Karpas-422 (cell line): ENCODE results near the gene ZSCAN5A. TPM values are rescaled to one million over a fixed set of nuclear protein-coding genes. Genes with fewer than 3 reads are reported as not detected.
"Not testable (repeated sequence)": the region's sequence is repeated elsewhere in the genome, so short reads cannot be mapped to it uniquely, and the experiment has no call there.

Source experiments
- DNase-seq: peaks from one replicate; pipeline ENCODE4 v3.0.0-alpha.2; 2015
- H2AFZ ChIP-seq: fragments of 200-600 bp; sonication (generic); 2 replicates; pipeline ENCODE4 v1.6.1; 2014; ENCODE audit warnings: antibody characterized with exemption, low read length, mixed read lengths
- H3K27ac ChIP-seq: fragments of 200-600 bp; sonication (generic); 2 replicates; pipeline ENCODE4 v1.5.1; 2014; ENCODE audit warnings: mild to moderate bottlenecking, low read length, moderate library complexity
- H3K27me3 ChIP-seq: fragments of 200-600 bp; sonication (generic); 2 replicates; pipeline ENCODE4 v1.6.1; 2014; ENCODE audit warnings: low read length, mixed read lengths
- H3K36me3 ChIP-seq: fragments of 200-600 bp; sonication (generic); 2 replicates; pipeline ENCODE4 v1.6.1; 2014; ENCODE audit warnings: low read length, mixed read lengths; ENCODE audit not compliant: insufficient read depth
- H3K4me1 ChIP-seq: fragments of 200-600 bp; sonication (generic); 2 replicates; pipeline ENCODE4 v1.6.1; 2014; ENCODE audit warnings: mild to moderate bottlenecking, low read length, mixed read lengths
- H3K4me2 ChIP-seq: fragments of 200-600 bp; sonication (generic); 2 replicates; pipeline ENCODE4 v1.6.1; 2014; ENCODE audit warnings: low read length, low read depth, mild to moderate bottlenecking; ENCODE audit not compliant: poor library complexity, severe bottlenecking
- H3K4me3 ChIP-seq: fragments of 200-600 bp; sonication (generic); 2 replicates; pipeline ENCODE4 v1.5.1; 2014; ENCODE audit warnings: mild to moderate bottlenecking, antibody characterized with exemption, low read length, mixed read lengths
- H3K79me2 ChIP-seq: fragments of 200-600 bp; sonication (generic); 2 replicates; pipeline ENCODE4 v1.6.1; 2014; ENCODE audit warnings: mild to moderate bottlenecking, low read length, mixed read lengths
- H3K9ac ChIP-seq: fragments of 200-600 bp; sonication (generic); 2 replicates; pipeline ENCODE4 v1.6.0; 2014; ENCODE audit warnings: low read length
- H3K9me2 ChIP-seq: fragments of 200-600 bp; sonication (generic), shearing (Covaris generic); replicated peaks from 2 replicates; pipeline ENCODE4 v1.6.0; 2014; ENCODE audit warnings: mild to moderate bottlenecking, low read length, moderate library complexity; ENCODE audit not compliant: insufficient read depth
- H3K9me3 ChIP-seq: fragments of 300-700, 200-600 bp; sonication (generic); 2 replicates; pipeline ENCODE4 v1.6.1; 2014; ENCODE audit warnings: low read length, mixed read lengths
- H4K20me1 ChIP-seq: fragments of 200-600 bp; sonication (generic); 2 replicates; pipeline ENCODE4 v1.6.1; 2014; ENCODE audit warnings: mild to moderate bottlenecking, antibody characterized with exemption, low read length, low read depth; ENCODE audit not compliant: insufficient read depth
- total RNA-seq: library from RNA; depleted of rRNA; stranded (reverse); fragments of >200 nt; shearing (Covaris generic); gene quantifications from 2 replicates; pipeline ENCODE4 v1.2.3, GENCODE V29; 2014; ENCODE audit warnings: low replicate concordance

The ZSCAN5A gene
- total RNA-seq, 1 experiment from 2014 or later, result 14.4 TPM

DNA sequence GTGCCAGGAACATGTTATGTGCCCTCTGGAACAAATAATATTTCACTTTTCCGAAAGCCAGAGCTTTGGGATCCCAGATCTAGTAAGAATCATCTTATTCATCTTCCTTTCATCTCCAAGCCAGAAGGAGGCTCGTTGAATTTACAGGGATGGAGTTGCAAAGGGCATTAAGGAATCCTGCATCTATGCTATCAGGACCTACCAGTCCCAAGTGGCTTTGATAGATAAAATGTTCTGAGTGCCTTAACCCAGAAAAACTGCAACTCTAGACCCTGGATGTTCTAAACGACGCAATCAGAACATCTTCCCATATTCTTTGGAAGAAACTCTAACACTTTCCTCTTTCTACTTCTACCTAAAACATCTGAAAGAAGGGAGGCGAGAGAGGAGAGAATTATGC, 51.3 kb downstream of the ZSCAN5A start:
- Histone ChIP-seq H3K36me3 (no peaks in the 10 kb centered on the region), H3K4me3 (no peak overlapping the region), H3K27ac (no peak overlapping the region), H2AFZ (no peak overlapping the region), H3K4me2 (no peak overlapping the region), H3K27me3 (no peaks in the 10 kb centered on the region), H3K9me3 (no peaks in the 10 kb centered on the region), H3K9ac (no peak overlapping the region), H4K20me1 (0 out of 2 replicates have a peak, but pooled peaks cover 3% of the 10 kb centered on the region), H3K4me1 (no peaks in the 10 kb centered on the region), H3K79me2 (no peaks in the 10 kb centered on the region), H3K9me2 (no peaks in the 10 kb centered on the region)
- DNase-seq, result no peak

DNA sequence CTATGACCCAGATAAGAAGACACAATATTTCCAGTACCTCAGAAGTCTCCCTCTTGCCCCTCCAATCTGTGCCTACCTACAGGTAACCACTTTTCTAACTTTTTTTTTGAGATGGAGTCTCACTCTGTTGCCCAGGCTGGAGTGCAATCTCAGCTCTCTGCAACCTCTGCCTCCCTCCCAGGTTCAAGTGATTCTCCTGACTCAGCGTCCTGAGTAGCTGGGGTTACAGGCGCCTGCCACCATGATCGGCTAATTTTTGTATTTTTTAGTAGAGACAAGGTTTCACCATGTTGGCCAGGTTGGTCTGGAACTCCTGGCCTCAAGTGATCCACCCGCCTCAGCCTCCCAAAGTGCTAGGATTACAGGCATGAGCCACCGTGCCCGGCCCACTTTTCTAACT, 52.7 kb downstream of the ZSCAN5A start:
- not testable (repeated sequence) for H4K20me1 ChIP-seq, H3K4me3 ChIP-seq, H2AFZ ChIP-seq

DNA sequence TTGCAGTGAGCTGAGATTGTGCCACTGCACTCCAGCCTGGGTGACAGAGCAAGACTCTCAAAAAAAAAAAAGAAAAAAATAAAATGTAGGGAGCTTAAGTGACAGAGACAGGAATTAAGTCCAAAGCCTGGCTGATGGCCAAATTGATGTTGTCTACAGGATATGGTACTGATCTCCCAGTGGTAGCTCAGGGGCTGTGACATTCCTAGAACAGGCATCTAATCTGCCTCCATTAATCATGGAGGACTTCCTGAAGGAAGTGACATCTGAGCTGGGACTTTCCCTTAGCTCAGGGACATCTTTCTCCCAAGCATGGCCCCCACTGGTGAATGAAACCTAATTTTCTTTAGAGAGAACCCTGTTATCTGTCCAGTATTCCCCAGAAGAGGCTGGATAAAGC, 53.5 kb downstream of the ZSCAN5A start:
- H3K9ac ChIP-seq, result no peak overlapping the region
- H4K20me1 ChIP-seq, result 0 out of 2 replicates have a peak, but pooled peaks cover 3% of the 10 kb centered on the region
- no peaks in the 10 kb centered on the region for H3K9me3 ChIP-seq
- DNase-seq, result no peak
- H3K4me2 ChIP-seq, result no peak overlapping the region
- no peak overlapping the region for H3K27ac ChIP-seq
- H3K9me2 ChIP-seq, result no peaks in the 10 kb centered on the region
- H3K4me1 ChIP-seq, result no peaks in the 10 kb centered on the region
- no peak overlapping the region for H2AFZ ChIP-seq
- no peaks in the 10 kb centered on the region for H3K79me2 ChIP-seq
- no peak overlapping the region for H3K4me3 ChIP-seq
- H3K36me3 ChIP-seq, result no peaks in the 10 kb centered on the region
- no peaks in the 10 kb centered on the region for H3K27me3 ChIP-seq

More for the DNA sequence above, 52.7 kb downstream of the ZSCAN5A start:
- not testable (repeated sequence) for DNase-seq, H3K9me3 ChIP-seq, H3K9me2 ChIP-seq, H3K36me3 ChIP-seq, H3K27me3 ChIP-seq, H3K4me2 ChIP-seq, H3K4me1 ChIP-seq, H3K9ac ChIP-seq, H3K27ac ChIP-seq, H3K79me2 ChIP-seq

DNA sequence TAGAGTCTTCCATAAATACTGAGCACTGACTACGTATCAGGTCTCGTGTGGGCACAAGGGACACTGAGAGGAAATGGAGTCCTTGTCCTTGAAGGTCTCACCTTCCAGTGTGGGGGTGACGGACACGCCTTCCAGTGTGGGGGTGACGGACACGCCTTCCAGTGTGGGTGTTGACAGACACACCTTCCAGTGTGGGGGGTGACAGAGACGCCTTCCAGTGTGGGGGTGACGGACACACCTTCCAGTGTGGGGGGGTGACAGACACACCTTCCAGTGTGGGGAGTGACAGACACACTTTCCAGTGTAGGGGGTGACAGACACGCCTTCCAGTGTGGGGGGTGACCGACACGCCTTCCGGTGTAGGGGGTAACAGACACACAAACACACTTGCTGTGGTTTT, 56.4 kb downstream of the ZSCAN5A start:
- H3K4me2 ChIP-seq, result no peak overlapping the region
- no peak overlapping the region for H3K4me3 ChIP-seq
- no peaks in the 10 kb centered on the region for H3K9me2 ChIP-seq
- no peaks in the 10 kb centered on the region for H3K27me3 ChIP-seq
- H3K9me3 ChIP-seq, result no peaks in the 10 kb centered on the region
- H4K20me1 ChIP-seq, result 0 out of 2 replicates have a peak, but pooled peaks cover 6% of the 10 kb centered on the region
- no peak overlapping the region for H3K27ac ChIP-seq
- H3K79me2 ChIP-seq, result no peaks in the 10 kb centered on the region
- H2AFZ ChIP-seq, result no peak overlapping the region
- H3K9ac ChIP-seq, result no peak overlapping the region
- H3K36me3 ChIP-seq, result no peaks in the 10 kb centered on the region
- H3K4me1 ChIP-seq, result no peaks in the 10 kb centered on the region
- no peak for DNase-seq

DNA sequence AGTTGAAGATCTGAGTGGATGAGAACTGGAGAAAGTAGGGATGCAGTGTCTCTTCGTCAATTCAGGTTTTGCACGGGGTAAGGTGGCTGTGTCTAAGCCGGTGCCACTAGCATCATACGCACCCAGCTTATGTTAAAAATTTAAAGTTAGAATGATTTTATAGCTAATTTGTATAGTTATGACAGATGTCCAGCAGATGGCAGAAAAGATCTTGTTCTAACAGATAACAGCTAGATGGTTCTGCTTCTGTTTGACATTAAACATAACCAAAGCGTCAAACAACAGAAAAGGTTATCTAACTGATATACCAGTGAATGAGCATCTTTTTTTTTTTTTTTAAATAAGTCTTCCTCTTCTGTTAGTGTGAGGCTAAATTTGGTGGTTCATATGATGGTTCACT, 60.9 kb downstream of the ZSCAN5A start:
- Histone ChIP-seq H3K36me3 (no peaks in the 10 kb centered on the region), H3K27ac (no peak overlapping the region), H3K4me3 (no peak overlapping the region), H4K20me1 (0 out of 2 replicates have a peak, but pooled peaks cover 3% of the 10 kb centered on the region), H3K79me2 (no peaks in the 10 kb centered on the region), H3K9me3 (no peaks in the 10 kb centered on the region), H3K9me2 (no peaks in the 10 kb centered on the region), H3K4me2 (no peak overlapping the region), H3K9ac (no peak overlapping the region), H3K27me3 (no peaks in the 10 kb centered on the region), H3K4me1 (no peaks in the 10 kb centered on the region), H2AFZ (no peak overlapping the region)
- DNase-seq, result peak; percentile 91

DNA sequence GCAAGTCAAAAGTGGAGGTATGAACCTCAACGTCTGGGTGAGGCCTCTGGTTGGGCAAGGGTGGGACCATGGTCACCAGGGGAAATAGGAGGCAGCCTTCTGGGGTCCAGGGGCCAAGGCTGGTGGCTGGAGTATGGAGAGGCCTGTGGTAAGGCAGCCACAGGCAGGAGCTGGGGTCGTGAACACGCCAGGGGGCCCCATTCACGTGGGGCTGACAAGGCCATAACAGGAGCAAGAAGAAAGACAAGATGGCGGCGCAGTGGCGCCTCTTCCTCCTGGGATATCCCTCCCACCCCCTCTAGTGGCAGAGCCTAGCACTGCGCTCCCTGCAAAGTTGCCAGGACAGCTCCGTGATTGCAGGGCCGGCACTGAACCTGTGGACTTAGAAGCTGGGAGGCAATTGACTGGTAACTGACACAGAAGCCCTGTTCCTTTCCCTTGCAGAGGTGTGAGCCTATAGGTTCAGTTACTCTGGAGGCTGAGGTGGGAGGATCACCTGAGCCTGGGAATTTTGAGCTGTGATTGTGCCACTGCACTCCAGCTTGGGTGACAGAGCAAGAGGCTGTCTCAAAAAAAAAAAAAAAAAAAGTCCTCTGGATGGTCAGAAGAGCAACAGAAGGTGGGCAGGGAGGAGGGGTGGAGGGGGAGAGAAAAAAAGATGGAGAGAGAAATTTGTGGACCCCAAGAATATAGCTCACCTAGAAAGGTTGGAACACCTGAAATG, 61.8 kb downstream of the ZSCAN5A start:
- Histone ChIP-seq H3K27ac (no peak overlapping the region), H3K27me3 (no peaks in the 10 kb centered on the region), H3K4me2 (no peak overlapping the region), H3K36me3 (no peaks in the 10 kb centered on the region), H4K20me1 (0 out of 2 replicates have a peak, but pooled peaks cover 3% of the 10 kb centered on the region), H3K79me2 (no peaks in the 10 kb centered on the region), H3K9me3 (no peaks in the 10 kb centered on the region), H3K4me3 (no peak overlapping the region), H3K9ac (no peak overlapping the region), H3K4me1 (no peaks in the 10 kb centered on the region), H2AFZ (peak overlapping the region; percentile 98), H3K9me2 (no peaks in the 10 kb centered on the region)
- peak; percentile 98 for DNase-seq

DNA sequence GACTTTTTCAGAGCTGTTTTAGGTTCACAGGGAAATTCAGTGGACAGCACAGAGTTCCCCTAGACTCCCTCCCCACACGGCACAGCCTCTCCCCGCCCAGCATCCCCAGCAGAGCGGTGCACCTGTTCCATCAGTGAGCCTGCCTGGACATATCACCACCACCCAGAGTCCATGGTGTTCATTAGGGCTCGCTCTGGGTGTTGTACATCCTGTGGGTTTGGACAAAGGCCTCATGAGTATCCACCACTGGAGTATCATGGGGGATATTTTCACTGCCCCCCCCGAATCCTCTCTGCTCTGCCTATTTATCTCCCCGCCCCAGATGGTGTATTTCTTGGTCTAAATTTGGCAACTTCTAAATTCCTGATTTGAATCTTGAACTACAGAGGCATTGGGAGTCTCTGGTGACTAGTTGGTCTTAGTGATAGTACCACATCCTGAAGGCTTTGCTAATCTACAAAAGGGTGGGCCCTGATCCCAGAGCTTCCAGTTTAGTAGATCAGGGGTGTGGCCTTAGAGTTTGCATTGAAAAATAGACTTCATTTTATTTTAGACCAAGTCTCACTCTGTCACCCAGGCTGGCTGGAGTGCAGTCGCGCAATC, 65.8 kb downstream of the ZSCAN5A start:
- H3K9me3 ChIP-seq, H3K4me2 ChIP-seq, H4K20me1 ChIP-seq, H3K36me3 ChIP-seq, H3K27me3 ChIP-seq, H3K27ac ChIP-seq, H2AFZ ChIP-seq, H3K9ac ChIP-seq, H3K9me2 ChIP-seq, H3K4me1 ChIP-seq, H3K4me3 ChIP-seq, DNase-seq, H3K79me2 ChIP-seq: not testable (repeated sequence)

DNA sequence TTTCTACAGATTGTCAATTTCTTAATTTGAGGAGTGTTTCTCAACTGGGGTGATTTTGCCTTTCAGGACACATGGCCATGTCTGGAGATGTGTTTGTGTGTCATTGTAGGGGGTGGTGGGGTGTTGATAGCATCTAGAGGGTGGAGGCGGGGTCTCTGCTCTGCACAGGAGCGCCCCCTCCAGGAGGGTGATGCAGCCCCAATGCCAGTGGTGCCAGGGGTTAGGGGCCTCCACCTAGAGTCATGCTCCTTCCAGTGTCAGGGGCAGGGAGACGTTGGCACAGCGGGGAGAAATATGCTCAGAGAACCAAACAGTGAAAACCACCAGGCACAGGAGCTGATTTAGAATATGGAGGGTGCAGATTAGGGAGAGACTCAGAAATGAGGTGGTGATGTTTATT, 68.9 kb downstream of the ZSCAN5A start:
- not testable (repeated sequence) for H3K9me2 ChIP-seq, H3K4me1 ChIP-seq, DNase-seq

More for the DNA sequence above, 68.9 kb downstream of the ZSCAN5A start:
- H3K36me3 ChIP-seq, H3K79me2 ChIP-seq, H3K4me3 ChIP-seq, H4K20me1 ChIP-seq, H3K27me3 ChIP-seq, H3K4me2 ChIP-seq, H3K9ac ChIP-seq, H3K27ac ChIP-seq, H2AFZ ChIP-seq, H3K9me3 ChIP-seq: not testable (repeated sequence)
